NCI-H226 (cell line): Measurements from ENCODE around the gene FCRL1.

Source experiments
- DNase-seq: peaks from one replicate; pipeline ENCODE4 v3.0.0-alpha.2; 2015

The FCRL1 gene

GRCh38 chr1:157798211-157798610 is 21.7 kb downstream of the FCRL1 start:
- no peak for DNase-seq

- DNase-seq: no peak
These were observed 34.7 kb downstream of the FCRL1 start for GRCh38 chr1:157785248-157785647.

- no peak for DNase-seq
These were observed 35.1 kb downstream of the FCRL1 start for GRCh38 chr1:157784801-157785200.

- DNase-seq: no peak
These were observed 37.0 kb downstream of the FCRL1 start for GRCh38 chr1:157782931-157783330.

- no peak for DNase-seq
These were observed 38.9 kb downstream of the FCRL1 start for GRCh38 chr1:157781048-157781447.

- no peak for DNase-seq
These were observed 42.9 kb downstream of the FCRL1 start, which contains the start of gene FCRL2 for GRCh38 chr1:157776971-157777391. Gene FCRL2, minus strand, starts transcription at chr1:157777132. Its CDS starts 59 bp downstream, at chr1:157777073.

- no peak for DNase-seq
These were observed 44.6 kb downstream of the FCRL1 start for GRCh38 chr1:157775101-157775870.

GRCh38 chr1:157774412-157774811 is 45.5 kb downstream of the FCRL1 start:
- DNase-seq: no peak

- DNase-seq: no peak
These were observed 46.2 kb downstream of the FCRL1 start for GRCh38 chr1:157773493-157774350.

- no peak for DNase-seq
These were observed 48.1 kb downstream of the FCRL1 start for GRCh38 chr1:157771661-157772425.

GRCh38 chr1:157770442-157771043 is 49.4 kb downstream of the FCRL1 start:
- DNase-seq: no peak

GRCh38 chr1:157766792-157767191 is 53.1 kb downstream of the FCRL1 start:
- no peak for DNase-seq

GRCh38 chr1:157758018-157758417 is 61.9 kb downstream of the FCRL1 start:
- DNase-seq: no peak

- no peak for DNase-seq
These were observed 66.3 kb downstream of the FCRL1 start for GRCh38 chr1:157753611-157754010.

GRCh38 chr1:157751283-157751682 is 68.6 kb downstream of the FCRL1 start:
- DNase-seq: no peak

- DNase-seq: no peak
These were observed 71.6 kb downstream of the FCRL1 start for GRCh38 chr1:157748262-157748817.
